GM21723 (cell line): ENCODE measurements around the gene UBL4B.
"Not testable (repeated sequence)": the region's sequence is repeated elsewhere in the genome, so short reads cannot be mapped to it uniquely, and the experiment has no call there.

Source experiments
- ATAC-seq: cut with Tn5 transposase; IDR thresholded peaks from one replicate; pipeline ENCODE4 v1.9.1; 2021; ENCODE audit warnings: mild to moderate bottlenecking, moderate library complexity; ENCODE audit not compliant: unreplicated experiment

UBL4B gene, protein sequence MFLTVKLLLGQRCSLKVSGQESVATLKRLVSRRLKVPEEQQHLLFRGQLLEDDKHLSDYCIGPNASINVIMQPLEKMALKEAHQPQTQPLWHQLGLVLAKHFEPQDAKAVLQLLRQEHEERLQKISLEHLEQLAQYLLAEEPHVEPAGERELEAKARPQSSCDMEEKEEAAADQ

DNA sequence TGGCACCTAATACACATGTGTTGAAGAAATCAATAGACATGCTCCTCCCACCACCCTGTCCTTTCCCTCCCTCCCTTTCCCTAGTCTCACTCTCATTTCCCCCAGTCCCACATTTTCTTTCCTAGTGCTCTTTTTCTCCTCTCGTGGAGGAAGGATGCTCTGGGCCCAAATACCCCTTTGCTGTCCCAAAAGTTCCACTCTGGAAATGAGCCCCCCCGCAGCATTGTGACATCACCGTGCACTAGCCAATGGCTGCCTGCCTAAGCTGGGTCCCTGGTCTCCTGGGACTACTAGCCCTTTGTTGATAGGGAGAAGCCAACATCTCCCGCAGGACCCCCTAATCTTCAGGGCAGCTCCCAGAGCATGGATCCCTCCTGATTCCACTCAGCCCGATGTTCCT, at the start of gene UBL4B:
Gene UBL4B (plus strand): TSS at position 301 of the 400 bp plus-strand sequence. CDS start 92 bp downstream, at position 393.
- no peak for ATAC-seq

DNA sequence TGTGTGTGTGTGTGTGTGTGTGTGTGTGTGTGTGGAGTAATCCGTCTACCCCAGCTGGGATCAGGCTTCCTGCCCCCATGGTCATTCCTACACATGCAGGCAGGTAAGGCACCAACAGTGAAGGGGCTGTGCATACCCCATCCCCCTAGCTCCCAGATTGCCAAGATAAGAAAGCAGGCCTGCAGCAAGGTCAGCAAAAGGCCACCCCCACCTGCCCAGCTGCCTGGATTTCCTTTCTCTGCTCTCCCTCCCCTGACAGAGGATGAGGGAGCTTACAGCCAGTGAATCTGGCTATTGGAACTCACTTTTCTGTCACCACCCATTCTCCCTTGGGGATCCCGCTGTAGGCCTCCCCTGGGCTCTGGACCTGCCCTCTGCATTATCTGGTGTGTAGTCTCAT, 49.6 kb upstream of the UBL4B start:
- no peak for ATAC-seq

DNA sequence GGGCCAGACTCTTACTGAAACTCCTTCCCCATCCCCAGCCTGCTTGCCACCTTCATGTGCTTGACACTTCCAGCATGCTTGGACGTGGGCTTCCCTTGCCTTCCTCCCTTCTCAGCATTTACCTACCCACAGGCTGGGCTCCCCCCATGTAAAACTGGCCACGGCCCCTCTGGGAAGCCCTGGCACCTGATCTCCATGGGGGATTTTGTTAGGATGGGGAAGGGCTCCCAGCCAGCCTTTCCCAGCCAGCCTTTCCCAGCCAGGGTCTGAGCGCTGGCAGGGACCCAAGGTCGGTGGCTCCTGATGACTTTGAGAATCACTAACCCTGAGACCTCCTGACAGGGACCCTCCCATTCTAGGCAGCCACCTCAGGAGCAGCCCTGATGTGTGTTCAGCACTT, 48.5 kb upstream of the UBL4B start:
- no peak for ATAC-seq

DNA sequence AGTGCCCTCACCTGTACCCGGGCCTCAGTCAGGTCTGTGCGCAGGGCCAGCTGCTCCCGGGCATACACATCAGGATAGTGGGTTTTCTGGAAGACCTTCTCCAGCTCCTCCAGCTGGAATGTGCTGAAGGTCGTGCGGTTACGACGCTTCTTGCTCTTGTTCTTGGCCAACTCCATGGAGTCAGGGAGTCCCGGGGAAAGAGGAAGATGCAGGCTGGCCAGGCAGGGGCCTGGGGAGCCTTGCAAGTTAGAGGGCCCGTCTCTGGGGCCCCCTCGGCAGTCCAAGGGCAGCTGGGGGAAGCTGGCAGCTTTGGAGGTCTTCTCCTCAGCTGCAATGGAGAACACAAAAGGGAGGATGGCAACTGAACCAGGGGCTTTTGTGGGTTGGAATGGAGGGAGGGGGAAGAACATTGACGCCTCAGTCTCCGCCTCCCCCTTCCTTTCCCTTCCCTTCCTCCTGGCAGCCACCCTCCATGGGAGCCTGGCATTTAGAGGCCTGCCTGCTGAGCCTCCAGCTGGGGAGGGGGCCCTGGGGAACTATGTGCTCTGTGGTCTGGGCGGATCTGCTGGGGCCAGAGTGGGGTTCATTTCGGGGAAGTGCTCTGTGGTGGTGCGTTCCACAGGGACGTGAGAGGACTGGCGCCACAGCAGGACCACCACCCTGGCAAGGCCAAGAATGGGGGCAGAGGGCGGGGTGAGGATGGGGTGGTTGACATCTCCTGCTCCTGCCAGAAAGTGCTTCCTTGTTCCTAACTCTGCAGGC, 47.5 kb upstream of the UBL4B start:
- no peak for ATAC-seq

DNA sequence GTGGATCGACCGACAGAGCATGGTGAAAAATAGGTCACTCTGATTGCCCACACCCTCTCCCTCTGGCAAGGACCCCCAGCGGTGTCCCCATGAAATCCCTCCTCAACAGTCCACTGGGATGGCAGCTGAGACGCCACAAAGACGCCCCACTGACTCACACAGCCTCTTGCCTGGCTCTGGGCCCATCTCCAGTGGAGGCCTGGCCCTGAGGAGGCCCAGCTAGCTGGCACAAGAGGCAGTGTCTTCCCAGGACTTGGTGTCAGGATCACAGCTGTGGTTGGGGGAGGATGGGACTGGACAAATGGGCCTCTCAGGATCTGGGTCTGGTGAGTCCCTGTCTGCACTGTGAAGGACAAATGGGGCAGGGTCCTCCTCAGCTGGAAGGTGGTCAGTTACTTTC, 46.4 kb upstream of the UBL4B start:
- ATAC-seq = no peak

DNA sequence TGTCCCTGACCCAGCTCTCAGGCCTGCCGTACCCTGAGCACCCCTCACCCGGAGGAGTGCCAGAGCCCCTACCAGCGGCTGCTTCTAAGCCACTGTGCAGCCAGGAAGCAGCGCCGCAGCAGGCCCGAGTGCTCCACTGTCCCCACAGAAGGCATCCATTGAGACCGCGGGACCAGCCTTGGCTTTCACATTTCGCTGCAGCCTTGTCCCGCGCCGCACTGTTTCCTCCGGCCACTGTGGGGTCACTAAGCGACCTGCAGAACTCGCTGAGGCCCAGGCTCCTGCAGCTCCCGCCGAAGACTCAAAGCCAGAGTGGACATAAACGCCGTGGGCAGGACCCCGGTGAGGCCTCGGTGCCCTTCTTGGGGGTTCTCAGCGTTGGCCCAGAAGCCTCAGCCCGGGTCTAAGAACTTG, 44.8 kb upstream of the UBL4B start:
- no peak for ATAC-seq

DNA sequence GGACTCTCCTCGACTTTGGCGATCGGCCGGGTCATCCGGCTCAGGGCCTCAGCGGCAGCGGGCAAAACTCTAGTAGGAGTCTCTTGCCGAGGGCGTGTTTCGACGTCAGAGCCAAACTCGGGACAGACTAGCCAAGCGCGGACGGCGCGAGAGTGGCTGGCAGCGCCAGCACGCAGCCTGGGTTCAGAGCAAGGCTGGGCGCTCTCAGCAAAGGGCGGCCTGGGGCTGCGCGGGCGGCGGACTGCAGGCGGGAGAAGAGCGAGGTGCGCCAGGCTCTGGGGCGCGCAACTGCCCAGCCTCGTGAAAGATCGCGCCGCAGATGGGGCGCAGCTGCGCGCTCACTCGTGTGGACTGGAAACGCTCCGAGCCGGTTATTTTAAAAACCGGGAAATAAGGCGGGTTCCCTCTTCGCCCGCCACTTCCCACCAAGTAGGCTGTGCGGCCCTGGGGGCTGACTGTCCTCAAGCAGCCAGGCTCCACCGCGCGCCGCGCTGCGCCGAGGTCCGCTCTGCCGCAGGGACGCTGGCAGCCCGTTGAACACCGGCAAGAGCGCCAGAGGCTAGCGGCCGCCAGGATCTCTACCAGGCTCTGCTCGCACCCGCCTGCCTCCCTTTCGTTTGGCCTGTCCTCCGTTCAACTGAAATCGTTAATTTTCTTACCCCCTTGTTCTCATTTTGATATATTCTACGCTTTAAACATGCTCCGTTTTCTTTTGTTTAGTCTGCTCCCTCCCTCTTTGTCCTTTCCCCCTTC, 44.2 kb upstream of the UBL4B start:
- no peak for ATAC-seq

DNA sequence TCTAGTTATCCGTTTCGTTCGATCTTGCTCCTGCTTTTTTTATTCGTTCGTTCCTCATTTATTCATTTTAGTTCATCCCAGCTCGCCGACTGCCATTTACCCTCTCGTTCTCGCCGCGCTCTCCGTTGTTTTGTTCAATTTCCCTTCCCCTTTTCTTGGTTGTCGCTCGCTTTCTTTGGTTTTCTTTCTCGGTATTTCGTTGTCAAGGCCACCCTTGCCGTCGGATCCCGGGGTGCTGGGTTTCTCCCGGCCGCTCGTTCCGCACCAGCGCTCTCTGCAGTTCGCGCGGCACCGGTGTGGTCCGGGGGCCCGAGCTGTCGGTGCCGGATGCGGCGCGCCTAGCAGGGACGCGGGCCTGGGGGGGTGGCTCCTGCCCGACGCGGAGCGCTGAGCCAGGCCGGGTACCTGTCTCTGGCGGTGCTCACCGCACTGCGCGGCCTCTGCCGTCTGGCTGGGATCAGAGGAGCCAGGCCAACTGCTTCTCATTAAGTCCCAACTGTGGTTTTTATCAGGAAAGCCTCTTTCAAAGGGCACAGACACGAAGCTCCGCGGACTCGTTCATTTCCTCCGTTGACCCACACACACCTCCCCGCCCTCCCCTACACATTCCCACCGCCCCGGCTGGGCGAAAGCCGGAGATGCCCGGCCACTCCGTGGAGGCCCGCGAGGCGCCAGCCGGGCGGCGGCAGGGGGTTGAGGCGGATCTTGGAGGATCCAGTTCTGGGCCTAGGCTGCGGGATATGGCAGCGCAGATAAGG, 43.4 kb upstream of the UBL4B start:
- no peak for ATAC-seq

DNA sequence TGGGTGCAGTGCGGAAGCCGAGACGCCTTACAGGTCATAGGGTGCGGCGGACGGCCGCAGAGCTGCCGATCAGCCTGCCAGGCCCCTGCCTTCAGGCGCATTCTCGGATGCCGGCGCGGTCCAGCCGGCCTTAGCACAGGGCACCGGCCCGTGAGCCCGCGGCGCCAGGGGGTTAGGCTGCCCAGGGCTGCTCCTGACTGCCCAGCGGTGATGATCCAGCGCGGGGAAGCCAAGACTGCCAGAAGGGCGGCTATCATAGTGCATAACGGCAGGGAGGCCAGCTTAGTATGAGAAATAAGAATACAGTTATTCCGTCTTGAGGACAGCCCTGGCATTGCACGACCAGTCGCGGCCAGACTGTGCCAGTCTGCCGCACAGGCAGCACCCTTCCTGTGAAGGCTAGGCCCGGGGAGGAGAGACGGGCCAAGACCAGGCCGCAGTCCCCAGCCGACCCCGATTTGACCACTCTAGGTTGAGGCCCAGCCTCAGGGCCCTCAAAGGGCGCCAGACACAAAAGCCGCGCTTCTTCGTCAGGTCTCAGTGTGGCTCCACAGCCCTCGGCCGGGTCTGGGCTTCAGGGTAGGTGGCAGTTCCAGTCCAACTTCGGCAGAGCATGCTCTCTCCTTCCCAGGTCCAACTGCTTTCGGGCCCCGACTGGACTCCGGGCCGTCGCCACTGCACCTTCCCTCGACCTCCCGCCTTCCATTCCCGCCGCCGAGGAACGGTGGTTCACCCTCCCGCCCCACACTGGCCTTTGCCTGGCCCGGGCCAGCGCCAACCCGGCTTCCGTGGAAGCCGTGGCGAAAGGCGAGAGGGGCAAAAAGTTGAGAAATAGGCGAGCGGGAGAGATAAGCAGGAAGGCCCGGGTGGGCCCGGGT, 42.6 kb upstream of the UBL4B start:
- no peak for ATAC-seq

DNA sequence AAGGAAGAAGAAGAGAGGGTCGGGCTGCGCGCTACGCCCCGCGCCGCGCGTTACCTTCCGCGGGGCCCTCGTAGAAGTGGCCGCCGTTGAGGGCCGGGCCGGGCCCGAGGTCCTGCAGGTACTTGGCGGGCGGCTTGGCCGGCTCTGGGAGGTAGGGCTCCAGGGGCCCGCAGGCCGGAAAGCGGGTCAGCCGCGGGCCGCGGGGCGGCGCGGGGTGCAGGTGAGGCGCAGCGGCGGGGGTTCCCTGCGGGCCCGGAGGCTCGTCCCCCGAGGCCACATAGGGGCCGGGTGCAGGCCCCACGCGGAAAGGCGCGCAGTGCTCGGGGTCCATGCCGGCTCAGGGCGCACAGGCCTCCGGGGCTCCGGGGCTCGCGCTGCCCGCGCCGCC, 42.0 kb upstream of the UBL4B start:
- ATAC-seq = no peak

DNA sequence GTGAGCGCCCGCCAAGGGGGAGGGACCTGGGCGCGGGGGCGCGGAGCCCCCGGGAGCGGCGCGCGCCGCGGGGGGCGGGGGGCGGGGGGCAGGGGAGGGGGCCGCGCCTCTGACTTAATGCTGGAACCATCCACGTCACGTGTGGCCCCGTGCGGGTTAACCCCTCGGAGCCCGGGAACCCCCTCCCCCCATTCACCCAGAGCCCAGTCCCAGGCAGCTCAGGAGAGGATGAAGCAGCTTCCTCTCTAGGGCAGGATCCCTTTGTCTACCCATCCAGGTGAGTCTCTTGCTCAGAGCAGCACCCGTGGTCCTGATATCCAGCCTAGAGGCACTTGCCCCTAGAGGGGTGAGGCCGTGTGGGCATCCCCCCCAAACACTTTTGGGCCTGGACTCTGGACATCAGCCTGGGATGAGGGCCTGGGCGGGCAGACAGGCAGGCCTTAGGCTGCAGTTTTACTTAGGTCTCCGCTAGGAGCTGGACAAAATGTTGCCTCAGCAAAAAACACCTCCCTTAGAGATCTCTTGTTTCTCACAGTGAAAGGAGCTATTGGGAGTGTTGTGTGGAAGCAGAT, 41.5 kb upstream of the UBL4B start, which contains the start of gene ALX3:
Gene ALX3 (minus strand): TSS at position 2 of the 572 bp plus-strand sequence. CDS start 60 bp downstream, outside the sequence.
- no peak for ATAC-seq

DNA sequence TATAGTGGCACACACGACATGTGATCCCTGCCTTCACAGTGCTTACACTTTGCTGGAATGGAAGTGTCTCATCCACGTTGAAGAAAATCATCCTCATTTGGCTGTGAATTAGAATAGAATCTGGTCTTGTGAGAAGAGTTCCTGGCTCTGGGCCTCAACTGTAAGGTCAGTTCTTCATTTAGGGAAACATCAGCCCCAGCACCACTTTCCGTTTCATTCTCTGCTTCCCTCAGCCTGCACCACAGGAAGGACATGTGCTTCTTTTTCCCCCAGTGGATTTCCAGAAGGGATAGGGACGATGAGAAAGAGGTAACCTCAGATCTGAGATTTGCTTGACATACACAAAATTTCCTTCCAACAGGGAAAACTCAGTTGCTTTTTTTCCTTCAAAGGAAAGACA, 38.1 kb upstream of the UBL4B start:
- ATAC-seq = no peak

DNA sequence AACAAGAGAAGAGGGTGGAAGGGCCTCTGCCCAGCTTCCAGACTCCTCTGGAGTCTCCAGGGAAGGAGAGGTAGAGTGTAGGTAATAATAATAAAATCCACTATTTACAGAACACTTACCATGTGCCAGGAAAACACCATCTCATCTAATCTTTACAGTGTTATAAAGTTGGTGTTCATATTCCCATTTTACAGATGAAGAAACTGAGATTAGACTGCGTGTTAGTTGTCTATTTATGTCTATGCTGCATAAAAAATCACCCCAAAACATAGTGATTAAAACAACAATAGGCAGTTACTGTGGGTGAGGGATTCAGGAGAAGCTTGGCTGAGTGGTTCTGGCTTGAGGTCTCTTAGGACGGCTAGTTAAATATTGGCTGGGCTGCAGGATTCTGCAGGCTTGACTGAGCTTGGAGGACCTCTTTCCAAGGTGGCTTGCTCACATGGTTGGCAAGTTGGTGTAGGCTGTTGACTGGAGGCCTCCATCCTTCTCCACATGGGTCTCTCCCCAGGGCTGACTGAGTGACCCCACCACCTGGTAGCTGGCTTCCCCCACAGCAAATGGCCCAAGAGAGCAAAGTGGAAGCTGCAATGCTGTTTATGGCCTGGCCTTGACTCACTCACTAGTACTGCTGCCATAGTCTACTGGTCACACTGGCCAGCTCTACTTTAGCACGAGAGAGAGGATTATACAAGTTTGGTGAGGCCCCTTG, 35.3 kb upstream of the UBL4B start:
- no peak for ATAC-seq

DNA sequence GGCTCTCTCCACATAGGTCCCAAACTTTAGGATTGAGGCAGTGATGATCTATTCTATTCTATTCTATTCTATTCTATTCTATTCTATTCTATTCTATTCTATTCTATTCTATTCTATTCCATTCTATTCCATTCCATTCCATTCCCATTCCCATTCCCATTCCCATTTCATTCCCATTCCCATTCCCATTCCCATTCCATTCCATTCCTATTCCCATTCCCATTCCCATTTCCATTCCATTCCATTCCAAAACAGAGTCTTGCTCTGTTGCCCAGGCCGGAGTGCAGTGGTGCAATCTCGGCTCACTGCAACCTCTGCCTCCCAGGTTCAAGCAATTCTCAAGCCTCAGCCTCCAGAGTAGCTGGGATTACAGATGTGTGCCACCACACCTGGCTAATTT, 32.2 kb upstream of the UBL4B start:
- not testable (repeated sequence) for ATAC-seq

DNA sequence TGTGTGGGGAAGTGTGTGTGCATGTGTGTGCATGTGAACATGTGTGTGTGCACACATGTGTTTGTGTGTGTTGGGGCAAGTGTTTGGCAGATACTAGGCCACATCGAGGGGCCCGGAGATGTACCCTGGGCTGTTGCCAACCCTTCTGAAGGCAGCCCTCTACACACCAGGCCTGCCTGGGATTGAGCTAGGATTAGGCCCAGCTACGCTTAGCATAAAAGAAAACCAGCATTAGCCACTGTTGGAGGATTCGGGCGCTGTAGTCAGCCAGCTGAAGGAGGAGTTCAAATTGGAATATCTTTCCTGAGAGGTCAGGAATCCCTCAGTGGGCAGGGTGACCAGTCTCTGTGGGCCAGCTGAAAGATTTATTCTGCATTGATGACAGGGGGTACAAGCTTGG, 31.2 kb upstream of the UBL4B start:
- no peak for ATAC-seq

DNA sequence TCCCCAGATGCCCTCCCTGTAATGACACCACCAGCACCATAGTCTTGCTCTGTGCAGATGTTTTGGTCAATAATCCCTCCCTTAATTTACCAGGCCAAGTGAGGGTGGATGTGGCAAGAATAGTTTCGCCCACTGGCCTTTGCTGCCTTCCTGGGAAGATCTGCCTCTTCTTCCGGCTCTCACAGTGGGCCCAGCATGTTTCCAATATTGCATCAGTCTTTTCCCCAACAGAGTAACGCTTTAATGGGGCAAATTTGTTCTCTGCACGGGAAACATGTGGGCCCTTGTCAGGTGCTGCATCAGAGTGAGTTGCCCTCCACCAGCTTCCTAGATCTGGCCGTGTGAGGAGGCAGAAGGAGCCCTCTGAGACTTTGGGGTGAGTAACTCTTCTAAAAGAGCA, 29.8 kb upstream of the UBL4B start:
- ATAC-seq = no peak

DNA sequence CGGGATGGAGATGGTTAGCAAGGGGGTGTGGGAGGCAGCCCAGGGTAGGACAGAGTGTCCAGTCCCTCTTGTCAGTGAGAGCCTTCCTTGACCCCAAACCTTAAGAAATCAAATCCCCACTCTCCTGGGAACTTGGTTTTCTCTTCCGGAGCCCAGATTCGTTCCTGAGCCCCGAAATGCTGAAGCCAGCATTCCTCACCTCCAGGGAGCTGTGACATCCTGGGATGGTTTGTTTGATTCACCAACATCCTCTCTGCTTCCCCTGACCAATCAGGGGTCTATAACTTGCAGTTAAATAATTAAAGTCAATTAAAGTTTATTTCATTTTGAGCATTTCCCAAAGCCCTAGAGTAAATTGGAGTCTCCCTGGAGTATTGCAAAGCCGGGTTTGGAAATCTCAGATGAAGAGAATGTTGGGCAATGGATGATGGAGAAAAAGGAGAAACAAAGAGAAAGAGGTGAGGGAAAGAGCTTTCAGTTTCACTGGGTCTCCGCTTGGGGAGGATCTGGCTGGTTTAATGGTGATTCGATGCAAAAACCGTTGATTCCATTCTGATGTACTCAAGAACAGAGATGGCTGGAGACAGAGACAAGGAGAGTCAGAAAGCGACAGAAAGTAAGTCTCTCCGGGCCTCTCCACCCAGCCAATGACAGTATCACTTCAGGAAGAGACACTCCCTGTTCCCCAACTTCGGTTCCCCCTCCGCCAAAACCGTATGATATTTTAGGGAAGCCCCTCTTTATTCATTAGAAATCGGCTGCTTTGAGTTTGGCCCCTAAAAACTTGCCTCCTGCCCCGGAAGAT, 29.0 kb upstream of the UBL4B start:
- no peak for ATAC-seq

DNA sequence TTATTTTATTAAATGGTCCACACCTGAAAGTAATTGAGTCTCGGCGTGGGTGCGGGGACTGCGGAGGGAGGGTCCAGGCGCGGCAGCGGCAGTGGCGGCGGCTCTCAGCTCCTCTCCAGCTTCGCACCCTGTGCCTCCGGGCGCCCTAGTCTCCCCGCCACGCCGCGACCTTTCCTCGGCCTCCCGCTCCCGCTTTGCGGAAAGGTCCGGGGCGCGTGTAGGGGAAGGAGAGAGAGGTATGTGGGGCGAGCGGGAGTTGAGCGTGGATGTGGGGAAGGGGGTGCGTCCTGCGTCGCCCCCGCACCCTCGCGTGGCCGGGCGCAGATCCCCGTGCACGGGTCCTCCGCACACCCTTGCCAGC, 28.4 kb upstream of the UBL4B start:
- ATAC-seq = no peak
